ENCODE data around the gene AOX1. TPM values are rescaled to one million over a fixed set of nuclear protein-coding genes. Genes with fewer than 3 reads are reported as not detected.

The AOX1 gene
- total RNA-seq, 1 experiment from 2014 or later: 0.45 TPM

GRCh38 chr2:200618054-200618419, 32.2 kb downstream of the AOX1 start:
- H3K4me3 Mint-ChIP-seq (ENCODE audit: low read depth, unreplicated experiment): no peak overlapping the region
- H3K27ac Mint-ChIP-seq (ENCODE audit: unreplicated experiment): no peak overlapping the region
- CTCF ChIA-PET: interaction anchor here (0.6 kb wide), 1 partner anchor 25 kb away, joined by 6 read pairs; no protein-coding TSS in a partner anchor
- H3K36me3 Mint-ChIP-seq (ENCODE audit: insufficient read depth, unreplicated experiment): no peaks in the 10 kb centered on the region
- TF ChIP-seq CTCF (IDR thresholded peaks at IDR 0.05; ENCODE audit: unreplicated experiment): no peak
- no peak for DNase-seq
- BruUV-seq (replicated peaks): no TSS peak
- intact Hi-C loops (cut with micrococcal nuclease; ENCODE audit: unreplicated experiment): no loop called here
- H3K9me3 Mint-ChIP-seq (ENCODE audit: low read depth, unreplicated experiment): no peaks in the 10 kb centered on the region
- H3K27me3 Mint-ChIP-seq (ENCODE audit: unreplicated experiment): no peaks in the 10 kb centered on the region
- H3K4me1 Mint-ChIP-seq (ENCODE audit: low read depth, unreplicated experiment): no peaks in the 10 kb centered on the region

- CTCF ChIA-PET: no interaction called here
- Mint-ChIP-seq H3K36me3 (ENCODE audit: insufficient read depth, unreplicated experiment) (no peaks in the 10 kb centered on the region), H3K27me3 (ENCODE audit: unreplicated experiment) (no peaks in the 10 kb centered on the region), H3K27ac (ENCODE audit: unreplicated experiment) (no peak overlapping the region), H3K4me3 (ENCODE audit: low read depth, unreplicated experiment) (no peak overlapping the region), H3K9me3 (ENCODE audit: low read depth, unreplicated experiment) (no peaks in the 10 kb centered on the region), H3K4me1 (ENCODE audit: low read depth, unreplicated experiment) (no peaks in the 10 kb centered on the region)
- intact Hi-C loops (cut with micrococcal nuclease; ENCODE audit: unreplicated experiment): no loop called here
- BruUV-seq (replicated peaks): no TSS peak
- DNase-seq: no peak
- no peak for TF ChIP-seq CTCF (IDR thresholded peaks at IDR 0.05; ENCODE audit: unreplicated experiment)
Measured at GRCh38 chr2:200618590-200619021, 32.8 kb downstream of the AOX1 start.

GRCh38 chr2:200619279-200619678, 33.5 kb downstream of the AOX1 start:
- DNase-seq: no peak
- CTCF ChIA-PET: no interaction called here
- TF ChIP-seq CTCF (IDR thresholded peaks at IDR 0.05; ENCODE audit: unreplicated experiment): no peak
- intact Hi-C loops (cut with micrococcal nuclease; ENCODE audit: unreplicated experiment): no loop called here
- Mint-ChIP-seq H3K36me3 (ENCODE audit: insufficient read depth, unreplicated experiment) (no peaks in the 10 kb centered on the region), H3K9me3 (ENCODE audit: low read depth, unreplicated experiment) (no peaks in the 10 kb centered on the region), H3K27me3 (ENCODE audit: unreplicated experiment) (no peaks in the 10 kb centered on the region), H3K4me1 (ENCODE audit: low read depth, unreplicated experiment) (no peaks in the 10 kb centered on the region), H3K27ac (ENCODE audit: unreplicated experiment) (no peak overlapping the region), H3K4me3 (ENCODE audit: low read depth, unreplicated experiment) (no peak overlapping the region)
- BruUV-seq (replicated peaks): no TSS peak

GRCh38 chr2:200620606-200621390, 35.0 kb downstream of the AOX1 start:
- CTCF ChIA-PET: no interaction called here
- no peak for TF ChIP-seq CTCF (IDR thresholded peaks at IDR 0.05; ENCODE audit: unreplicated experiment)
- Mint-ChIP-seq H3K4me1 (ENCODE audit: low read depth, unreplicated experiment) (no peaks in the 10 kb centered on the region), H3K9me3 (ENCODE audit: low read depth, unreplicated experiment) (no peaks in the 10 kb centered on the region), H3K27ac (ENCODE audit: unreplicated experiment) (no peak overlapping the region), H3K36me3 (ENCODE audit: insufficient read depth, unreplicated experiment) (no peaks in the 10 kb centered on the region), H3K4me3 (ENCODE audit: low read depth, unreplicated experiment) (no peak overlapping the region), H3K27me3 (ENCODE audit: unreplicated experiment) (no peaks in the 10 kb centered on the region)
- intact Hi-C loops (cut with micrococcal nuclease; ENCODE audit: unreplicated experiment): no loop called here
- BruUV-seq (replicated peaks): no TSS peak
- no peak for DNase-seq
